Motor neuron (in vitro differentiated cells): Measurements from ENCODE around the gene EDARADD. TPM values are rescaled to one million over a fixed set of nuclear protein-coding genes. Genes with fewer than 3 reads are reported as not detected.
A peak's percentile ranks its signal among the peaks of the same experiment; 100 is the strongest.

Source experiments
- ATAC-seq, 8 experiments: fragments of 200-7000 bp; cut with Tn5 transposase; replicated peaks in 6 of 8; 2 replicates each; pipeline ENCODE4 v1.8.0; 2021; ENCODE audit warnings: mild to moderate bottlenecking in 8 of 8, moderate library complexity in 8 of 8
- H3K27ac ChIP-seq, 2 donors: fragments of 250-450 bp; sonication (Bioruptor Pico); 2 replicates each; pipeline ENCODE4 v1.9.0; 2021; ENCODE audit warnings: antibody characterized with exemption in 2 of 2, mild to moderate bottlenecking in 2 of 2, moderate library complexity in 1 of 2
- H3K4me1 ChIP-seq, 2 donors: fragments of 250-450 bp; sonication (Bioruptor Pico); replicated peaks in 1 of 2; 2 replicates each; pipeline ENCODE4 v1.6.1; 2021; ENCODE audit warnings: antibody characterized with exemption in 2 of 2, mild to moderate bottlenecking in 2 of 2, moderate library complexity in 1 of 2
- H3K4me3 ChIP-seq, 5 donors: fragments of 250-450 bp; sonication (Bioruptor Pico); 2 replicates each; pipeline ENCODE4 v1.9.0; 2021; ENCODE audit warnings: antibody characterized with exemption in 5 of 5, mild to moderate bottlenecking in 5 of 5, moderate library complexity in 4 of 5
- WGBS, 10 experiments: fragments of 450-650 bp; shearing (Covaris generic); methylation state at CpG; one replicate each; pipeline ENCODE4 v1.0.0; 2022; 5-methylcytosine and 5-hydroxymethylcytosine counted together
- in situ Hi-C, 9 experiments: fragments of 400-800 bp; cut with MboI; loops; one replicate each; pipeline ENCODE4 v1.15.0; 2021; ENCODE audit warnings: low sequenced_read_pairs in 9 of 9, low pct_unique_long_range_greater_than_20kb in 2 of 9; ENCODE audit not compliant: unreplicated experiment in 9 of 9
- total RNA-seq, 8 experiments: library from RNA; unstranded; fragments of 300-600 nt; gene quantifications; 2 replicates each; pipeline versions ENCODE4 v1.2.3 to v1.2.4, GENCODE V29; 2022

Gene EDARADD
- total RNA-seq, 8 experiments from 2014 or later = 0.52 to 3.8 (median 1.9) TPM; not detected in 2

- in situ Hi-C loops = no loop called here
- Histone ChIP-seq H3K27ac (no peak overlapping the region), H3K4me3 (no peak overlapping the region), H3K4me1 (no peaks in the 10 kb centered on the region)
- ATAC-seq = no peak
- 26 to 100% (median 85%) methylated on average over 2 to 9 of the region's 9 CpGs for WGBS, 10 experiments
Observed at GRCh38 chr1:236465231-236465958, 71.3 kb downstream of the EDARADD start.

DNA sequence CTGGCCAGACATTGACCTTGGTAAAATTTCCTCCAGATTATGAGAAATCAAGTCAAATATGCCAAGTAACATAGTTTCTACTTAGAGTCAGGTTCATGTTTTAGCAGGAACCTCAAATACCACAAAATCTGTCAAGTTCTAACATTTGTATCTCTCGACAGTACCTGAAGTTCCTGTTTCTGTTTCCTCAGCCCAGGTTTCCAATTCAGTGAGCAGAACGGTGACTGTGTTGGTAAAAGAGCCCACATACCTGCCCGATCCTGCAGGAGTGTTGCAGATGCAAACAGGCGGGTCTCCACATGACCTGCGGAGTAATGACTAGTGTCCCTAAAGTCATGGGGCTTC, 71.8 kb downstream of the EDARADD start:
- Histone ChIP-seq H3K4me3 (no peak overlapping the region), H3K4me1 (no peaks in the 10 kb centered on the region), H3K27ac (no peak overlapping the region)
- WGBS, 10 experiments = 19 to 97% (median 79%) methylated on average over 2 to 5 of the region's 5 CpGs; no CpG with 5 or more reads in 4 of the 10 experiments
- no peak for ATAC-seq
- in situ Hi-C loops = no loop called here

DNA sequence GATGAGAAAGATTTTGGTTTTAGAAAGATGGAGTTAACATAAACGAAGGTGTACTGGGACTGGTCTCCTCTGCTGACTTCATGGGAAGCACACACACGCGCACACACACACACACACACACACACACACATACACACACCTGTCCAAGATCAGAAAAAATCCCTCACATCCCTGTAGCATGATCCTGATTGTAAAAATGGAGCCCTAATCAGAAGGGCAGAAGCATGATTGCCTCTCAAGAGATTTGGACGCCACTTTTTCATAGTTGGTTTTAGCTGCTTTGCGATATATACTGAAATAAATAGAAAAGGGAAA, 73.2 kb downstream of the EDARADD start:
- 50 to 100% (median 87%) methylated on average over 1 to 4 of the region's 5 CpGs for WGBS, 10 experiments
- Histone ChIP-seq H3K4me1 (peaks cover under 1 to 13% of the 10 kb centered on the region in 2 donors), H3K27ac (no peak overlapping the region), H3K4me3 (no peak overlapping the region)
- ATAC-seq = no peak
- in situ Hi-C loops = no loop called here

DNA sequence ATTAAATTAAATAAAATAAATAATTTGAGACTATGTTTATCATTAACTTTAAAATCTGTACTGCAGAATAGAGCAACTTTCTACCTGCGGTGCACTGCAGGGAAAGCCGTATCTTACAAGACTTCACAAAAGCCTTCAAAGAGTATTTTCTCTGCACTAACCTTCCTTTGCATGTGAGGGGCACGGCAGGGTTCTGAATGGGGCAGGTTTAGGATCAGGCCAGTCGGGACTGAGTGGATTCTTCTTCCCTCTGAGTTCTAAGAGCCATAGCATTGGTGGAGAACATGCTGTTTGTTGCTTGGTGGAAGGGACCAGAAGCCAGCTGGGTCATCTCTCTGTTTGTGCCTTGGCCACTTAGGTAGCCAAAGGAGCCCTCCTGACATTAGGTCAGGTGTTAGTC, 74.5 kb downstream of the EDARADD start:
- no peak for ATAC-seq
- 0 to 100% (median 62%) methylated on average over 1 to 4 of the region's 4 CpGs; no CpG with 5 or more reads in 2 of the 10 experiments for WGBS, 10 experiments
- peaks cover 10 to 23% of the 10 kb centered on the region in 2 donors for H3K4me1 ChIP-seq
- H3K27ac ChIP-seq = no peak overlapping the region
- no peak overlapping the region for H3K4me3 ChIP-seq
- in situ Hi-C loops = no loop called here

GRCh38 chr1:236469466-236469865, 75.4 kb downstream of the EDARADD start:
- Histone ChIP-seq H3K4me1 (peaks cover 10 to 23% of the 10 kb centered on the region in 2 donors), H3K27ac (no peak overlapping the region), H3K4me3 (no peak overlapping the region)
- in situ Hi-C loops = no loop called here
- ATAC-seq = no peak
- WGBS, 10 experiments = 40 to 97% (median 85%) methylated on average over 1 to 6 of the region's 6 CpGs; no CpG with 5 or more reads in 3 of the 10 experiments

DNA sequence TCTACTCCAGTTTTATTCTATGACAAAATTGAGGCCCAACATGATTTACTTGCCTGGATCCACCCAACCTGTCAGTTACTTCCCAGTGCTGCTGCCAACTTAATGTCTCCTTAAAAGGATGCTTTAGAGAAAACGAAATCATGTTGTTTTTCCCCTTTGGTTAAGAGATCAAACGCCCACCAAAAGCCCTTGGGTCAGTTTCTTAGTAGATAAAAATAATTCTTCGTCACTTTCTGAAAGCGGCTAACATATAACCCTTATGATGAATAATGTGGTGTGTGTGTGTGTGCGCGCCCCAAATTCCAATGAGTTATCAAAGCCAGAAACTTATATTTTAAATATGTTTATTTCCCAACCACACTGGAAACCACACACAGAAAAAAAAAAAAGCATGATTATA, 77.0 kb downstream of the EDARADD start:
- in situ Hi-C loops = no loop called here
- WGBS, 10 experiments = 0 to 96% (median 56%) methylated on average over 1 to 6 of the region's 6 CpGs; no CpG with 5 or more reads in 3 of the 10 experiments
- H3K27ac ChIP-seq = no peak overlapping the region

GRCh38 chr1:236471653-236472052, 77.6 kb downstream of the EDARADD start:
- in situ Hi-C loops = no loop called here
- Histone ChIP-seq H3K4me1 (peaks cover 10 to 23% of the 10 kb centered on the region in 2 donors), H3K4me3 (no peak overlapping the region), H3K27ac (no peak overlapping the region)
- WGBS, 10 experiments = 4 to 61% (median 31%) methylated on average over 4 to 6 of the region's 6 CpGs; no CpG with 5 or more reads in 1 of the 10 experiments
- peak in 2 of 8 experiments; percentile 28 to 32 for ATAC-seq

More for the DNA sequence above, 77.0 kb downstream of the EDARADD start:
- Histone ChIP-seq H3K4me1 (peaks cover 10 to 23% of the 10 kb centered on the region in 2 donors), H3K4me3 (no peak overlapping the region)
- ATAC-seq = no peak

DNA sequence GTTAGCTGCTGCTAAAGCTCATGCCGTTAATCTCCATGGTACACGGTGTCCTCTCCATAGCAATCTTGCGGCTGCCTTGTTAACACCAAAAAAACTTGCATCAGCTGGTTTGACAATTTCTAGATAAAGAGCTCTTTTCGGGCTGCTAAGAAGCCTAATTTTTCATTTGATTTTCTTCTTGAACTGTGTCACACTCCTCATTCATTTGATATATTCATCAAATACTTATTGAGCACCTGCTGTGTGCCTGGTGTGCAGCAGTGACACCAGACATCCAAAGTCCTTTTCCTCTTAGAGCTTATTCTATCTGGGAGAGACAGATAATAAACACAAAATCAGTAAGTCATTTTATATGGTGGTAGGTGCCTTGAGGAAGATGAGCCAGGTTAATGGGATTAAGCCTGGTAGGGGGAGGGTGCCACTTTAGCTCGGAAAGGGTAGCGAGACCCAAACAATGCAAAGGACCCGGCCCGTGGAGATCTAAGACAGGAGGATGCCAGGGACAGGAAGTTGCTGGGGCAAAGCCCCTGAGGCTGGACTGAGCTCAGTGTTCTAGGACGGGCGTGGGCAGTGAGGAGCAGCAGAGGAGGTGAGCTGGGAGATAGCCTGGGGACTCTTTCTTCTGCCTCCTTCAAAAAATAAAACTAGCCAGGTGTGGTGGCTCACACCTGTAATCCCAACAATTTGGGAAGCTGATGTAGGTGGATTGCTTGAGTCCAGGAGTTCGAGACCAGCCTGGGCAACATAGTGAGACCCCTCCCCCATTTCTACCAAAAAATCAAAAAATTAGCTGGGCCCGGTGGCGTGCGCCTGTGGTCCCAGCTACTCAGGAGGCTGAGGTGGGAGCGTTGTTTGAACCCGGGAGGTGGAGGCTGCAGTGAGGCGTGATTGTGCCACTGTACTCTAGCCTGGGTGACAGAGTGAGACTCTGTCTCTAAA, 79.0 kb downstream of the EDARADD start:
- H3K27ac ChIP-seq = peak overlapping the region; percentile 54 to 64
- 0 to 94% (median 79%) methylated on average over 3 to 12 of the region's 17 CpGs; no CpG with 5 or more reads in 3 of the 10 experiments for whole genome bisulfite sequencing, 10 experiments
- no peak overlapping the region for H3K4me3 ChIP-seq
- in situ Hi-C loops = no loop called here
- H3K4me1 ChIP-seq = peaks cover 10 to 23% of the 10 kb centered on the region in 2 donors
- ATAC-seq = peak in 1 of 8 experiments; percentile 24

DNA sequence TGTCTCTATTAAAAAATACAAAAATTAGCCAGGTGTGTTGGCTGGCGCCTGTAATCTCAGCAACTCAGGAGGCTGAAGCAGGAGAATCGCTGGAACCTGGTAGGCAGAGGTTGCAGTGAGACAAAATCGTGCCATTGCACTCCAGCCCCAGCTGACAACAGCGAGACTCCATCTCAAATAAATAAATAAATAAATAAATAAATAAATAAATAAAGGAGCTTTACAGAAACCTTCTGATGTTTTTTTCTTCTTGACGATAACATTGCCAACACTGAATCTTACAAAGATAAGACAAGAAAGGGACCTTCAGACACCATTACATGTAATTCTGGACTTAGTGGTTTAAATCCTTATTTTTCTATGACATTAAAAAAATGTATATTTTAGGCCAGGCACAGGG, 81.9 kb downstream of the EDARADD start:
- no peak overlapping the region for H3K27ac ChIP-seq
- ATAC-seq = no peak
- no peak overlapping the region for H3K4me3 ChIP-seq
- peaks cover 14 to 23% of the 10 kb centered on the region in 2 donors for H3K4me1 ChIP-seq
- in situ Hi-C loops = loop anchor here in 6 of 9 experiments (25.0 kb wide), 1 partner anchor 364 kb away; no protein-coding TSS in a partner anchor
- WGBS, 10 experiments = 59 to 100% (median 90%) methylated on average over 1 to 5 of the region's 5 CpGs; no CpG with 5 or more reads in 1 of the 10 experiments

DNA sequence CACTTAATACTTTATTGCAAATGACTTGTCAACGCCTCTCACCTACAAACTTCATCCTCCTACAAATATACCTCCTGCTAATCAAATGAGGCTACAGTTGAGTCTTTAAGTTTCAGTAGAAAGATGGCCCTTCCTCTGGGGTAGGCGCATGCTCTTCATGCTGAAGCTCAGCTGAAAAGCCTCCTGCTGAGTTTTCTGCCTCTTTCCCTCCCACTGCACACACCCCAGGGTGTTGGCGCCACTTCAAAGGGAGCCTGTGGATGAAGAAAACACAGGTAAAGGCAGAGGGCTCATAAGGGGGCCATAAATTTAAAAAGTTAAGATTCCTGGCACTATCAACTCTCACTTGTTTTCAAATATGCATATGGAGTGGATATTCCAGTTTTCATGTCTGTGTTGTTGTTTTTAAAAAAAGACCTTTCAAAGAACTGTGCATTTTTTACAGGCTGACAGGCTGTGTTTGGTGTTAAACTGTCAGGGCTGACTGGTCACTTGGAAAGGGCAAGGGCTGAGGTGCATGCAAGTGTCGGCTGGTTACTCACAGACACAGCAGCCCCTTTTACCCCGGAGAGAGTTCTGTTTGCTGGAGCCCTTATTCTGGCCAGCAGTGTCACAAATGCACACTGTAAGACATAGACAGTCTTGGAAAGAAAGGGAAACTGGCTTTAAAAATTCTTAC, 86.8 kb downstream of the EDARADD start:
- H3K4me3 ChIP-seq = no peak overlapping the region
- no peak overlapping the region for H3K27ac ChIP-seq
- WGBS, 10 experiments = 8 to 76% (median 55%) methylated on average over 2 to 5 of the region's 5 CpGs; no CpG with 5 or more reads in 2 of the 10 experiments
- ATAC-seq = peak in 1 of 8 experiments; percentile 31
- in situ Hi-C loops = loop anchor here in 7 of 9 experiments (10.0 to 25.0 kb wide), 2 partner anchors 366 to 369 kb away; no protein-coding TSS in a partner anchor
- H3K4me1 ChIP-seq = peaks cover 0 to 7% of the 10 kb centered on the region in 2 donors

DNA sequence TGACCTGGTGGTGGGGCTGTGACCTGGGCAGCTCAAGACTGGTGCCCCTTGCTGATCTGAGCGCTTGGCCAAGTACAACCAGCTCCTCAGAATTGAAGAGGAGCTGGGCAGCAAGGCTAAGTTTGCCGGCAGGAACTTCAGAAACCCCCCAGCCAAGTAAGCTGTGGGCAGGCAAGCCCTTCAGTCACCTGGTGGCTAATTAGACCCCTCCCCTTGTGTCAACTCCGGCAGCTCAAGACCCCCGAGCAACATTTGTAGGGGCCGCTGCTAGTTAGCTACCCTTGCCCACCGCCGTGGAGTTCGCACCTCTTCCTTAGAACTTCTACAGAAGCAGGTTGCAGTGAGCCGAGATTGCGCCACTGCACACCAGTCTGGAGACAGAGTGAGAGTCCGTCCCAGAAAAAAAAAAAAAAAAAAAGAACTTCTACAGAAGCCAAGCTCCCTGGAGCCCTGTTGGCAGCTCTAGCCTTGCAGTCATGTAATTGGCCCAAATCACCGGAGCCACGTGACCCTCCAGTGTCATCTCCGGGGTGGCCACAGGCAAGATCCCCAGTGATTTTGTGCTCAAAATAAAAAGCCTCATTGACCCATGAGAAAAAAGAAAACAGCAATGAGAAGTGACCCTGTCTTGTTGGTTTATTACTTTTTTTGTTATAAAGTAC, 90.4 kb downstream of the EDARADD start:
- no peak overlapping the region for H3K4me3 ChIP-seq
- WGBS, 10 experiments = 63 to 100% (median 93%) methylated on average over 3 to 12 of the region's 14 CpGs; no CpG with 5 or more reads in 3 of the 10 experiments
- ATAC-seq = no peak
- peaks cover 0 to 7% of the 10 kb centered on the region in 2 donors for H3K4me1 ChIP-seq
- in situ Hi-C loops = loop anchor here in 7 of 9 experiments (10.0 to 25.0 kb wide), 2 partner anchors 370 to 372 kb away; no protein-coding TSS in a partner anchor
- H3K27ac ChIP-seq = no peak overlapping the region

- 6 to 91% (median 58%) methylated on average over 1 to 4 of the region's 4 CpGs for WGBS, 10 experiments
- H3K27ac ChIP-seq = no peak overlapping the region
- in situ Hi-C loops = loop anchor here in 7 of 9 experiments (10.0 to 25.0 kb wide), 2 partner anchors 372 to 374 kb away; no protein-coding TSS in a partner anchor
- ATAC-seq = peak in 5 of 8 experiments; percentile 29 to 73 (median 57)
- no peaks in the 10 kb centered on the region for H3K4me1 ChIP-seq
- H3K4me3 ChIP-seq = no peak overlapping the region
Observed at GRCh38 chr1:236486356-236487002, 92.4 kb downstream of the EDARADD start.
